ENCODE measurements around the gene DLGAP1. TPM values are rescaled to one million over a fixed set of nuclear protein-coding genes. Genes with fewer than 3 reads are reported as not detected.
A peak's percentile ranks its signal among the peaks of the same experiment; 100 is the strongest.

The DLGAP1 gene
- total RNA-seq, 1 experiment from 2014 or later = 23.2 TPM

DNA sequence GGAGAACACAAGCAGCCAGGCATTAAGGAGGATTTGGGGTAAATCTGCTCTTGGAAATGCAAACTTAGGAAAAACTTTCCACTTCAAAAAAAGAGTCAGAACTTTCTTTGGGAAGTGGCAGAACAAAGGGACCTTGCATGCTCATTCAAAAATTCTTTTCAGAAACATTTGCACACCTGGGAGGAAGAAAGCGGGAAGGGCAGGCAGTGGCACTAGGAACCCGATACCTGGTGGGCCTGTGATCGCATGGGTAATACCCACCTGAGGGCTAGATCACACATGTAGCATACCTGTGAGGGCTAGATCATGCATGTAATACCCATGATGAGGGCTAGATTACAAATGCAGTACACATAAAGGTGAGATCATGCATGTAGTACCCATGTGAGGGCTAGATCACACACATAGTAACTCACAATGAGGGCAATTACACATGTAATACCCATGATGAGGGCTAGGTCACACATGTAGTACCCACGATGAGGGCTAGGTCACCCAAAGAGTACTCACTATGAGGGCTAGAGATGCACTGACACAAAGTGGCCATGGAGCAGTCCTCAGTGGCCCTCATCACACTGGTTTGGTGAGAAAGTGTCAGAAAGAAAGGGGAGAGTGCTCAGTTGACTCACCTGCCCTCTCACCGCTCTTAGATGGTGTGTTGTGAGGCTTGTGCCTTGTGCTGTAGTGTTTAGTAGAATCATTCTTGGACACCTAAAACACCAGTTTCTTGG is 212.5 kb downstream of the DLGAP1 start:
- Histone ChIP-seq H3K27me3 (ENCODE audit: insufficient read depth, low read length) (peaks cover 9% of the 10 kb centered on the region; the same call in 1 of the 2 replicates), H3T11ph (ENCODE audit: low read length) (no peak overlapping the region), H3K23me2 (ENCODE audit: insufficient read length, low read depth, low read length, poor library complexity, severe bottlenecking) (no peaks in the 10 kb centered on the region), H3K9me3 (ENCODE audit: control insufficient read depth, low read depth, low read length) (no peaks in the 10 kb centered on the region), H3K14ac (ENCODE audit: insufficient read depth, low read length) (no peak overlapping the region), H4K20me1 (ENCODE audit: control insufficient read depth, insufficient read depth, insufficient read length) (no peaks in the 10 kb centered on the region), H4K8ac (replicated peaks; ENCODE audit: insufficient read length, low read depth, low read length) (no peak overlapping the region), H2BK15ac (ENCODE audit: low read depth, low read length) (no peak overlapping the region), H2BK120ac (ENCODE audit: low read depth, low read length, poor library complexity, severe bottlenecking) (no peak overlapping the region), H3K56ac (ENCODE audit: insufficient read length, low read depth, low read length) (no peak overlapping the region), H2AK5ac (ENCODE audit: insufficient read length, low read length) (no peak overlapping the region), H3K18ac (ENCODE audit: insufficient read length, low read depth, low read length) (no peak overlapping the region), H4K5ac (ENCODE audit: insufficient read length, low read depth, low read length) (no peak overlapping the region), H2AFZ (ENCODE audit: low read length) (no peak overlapping the region), H2BK20ac (ENCODE audit: low read depth, low read length, poor library complexity, severe bottlenecking) (no peak overlapping the region), H4K91ac (ENCODE audit: insufficient read length, low read depth, low read length) (no peak overlapping the region), H3K79me2 (ENCODE audit: insufficient read depth, low read length) (no peaks in the 10 kb centered on the region), H3K9ac (ENCODE audit: extremely low read depth, insufficient read length, low read length) (no peak overlapping the region), H3K23ac (ENCODE audit: insufficient read length, low read depth, low read length) (no peak overlapping the region), H2BK5ac (ENCODE audit: insufficient read length, low read length) (no peak overlapping the region), H3K27ac (ENCODE audit: insufficient read length, low read depth, low read length) (no peak overlapping the region), H3K4me2 (ENCODE audit: insufficient read depth, insufficient read length, low read length) (peak overlapping the region; percentile 9), H2BK12ac (ENCODE audit: insufficient read length, low read depth, low read length) (no peak overlapping the region), H3K79me1 (ENCODE audit: insufficient read depth, low read depth, low read length, poor library complexity, severe bottlenecking) (no peaks in the 10 kb centered on the region), H3K4ac (ENCODE audit: low read depth, low read length) (no peak overlapping the region), H3K4me1 (ENCODE audit: insufficient read depth, low read length) (peaks cover 4% of the 10 kb centered on the region; the same call in 1 of the 2 replicates)
- DNase-seq = no peak
- H3K36me3 Mint-ChIP-seq (ENCODE audit: insufficient read depth in 1 of 3, low read depth in 3 of 3) = no peaks in the 10 kb centered on the region; a peak in 1 of 7 replicates
- TF ChIP-seq, protein P1, sequence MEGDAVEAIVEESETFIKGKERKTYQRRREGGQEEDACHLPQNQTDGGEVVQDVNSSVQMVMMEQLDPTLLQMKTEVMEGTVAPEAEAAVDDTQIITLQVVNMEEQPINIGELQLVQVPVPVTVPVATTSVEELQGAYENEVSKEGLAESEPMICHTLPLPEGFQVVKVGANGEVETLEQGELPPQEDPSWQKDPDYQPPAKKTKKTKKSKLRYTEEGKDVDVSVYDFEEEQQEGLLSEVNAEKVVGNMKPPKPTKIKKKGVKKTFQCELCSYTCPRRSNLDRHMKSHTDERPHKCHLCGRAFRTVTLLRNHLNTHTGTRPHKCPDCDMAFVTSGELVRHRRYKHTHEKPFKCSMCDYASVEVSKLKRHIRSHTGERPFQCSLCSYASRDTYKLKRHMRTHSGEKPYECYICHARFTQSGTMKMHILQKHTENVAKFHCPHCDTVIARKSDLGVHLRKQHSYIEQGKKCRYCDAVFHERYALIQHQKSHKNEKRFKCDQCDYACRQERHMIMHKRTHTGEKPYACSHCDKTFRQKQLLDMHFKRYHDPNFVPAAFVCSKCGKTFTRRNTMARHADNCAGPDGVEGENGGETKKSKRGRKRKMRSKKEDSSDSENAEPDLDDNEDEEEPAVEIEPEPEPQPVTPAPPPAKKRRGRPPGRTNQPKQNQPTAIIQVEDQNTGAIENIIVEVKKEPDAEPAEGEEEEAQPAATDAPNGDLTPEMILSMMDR (conservative IDR thresholded peaks at IDR 0.05) = no peak
- peaks cover 50 to 66% of the 10 kb centered on the region in 2 experiments for H3K4me1 Mint-ChIP-seq
- peak overlapping the region in 2 of 3 experiments; percentile 13 to 46; a peak in 2 of 7 replicates for H3K27ac Mint-ChIP-seq
- peaks cover 16% of the 10 kb centered on the region for H3K27me3 Mint-ChIP-seq (ENCODE audit: low read depth)
- WGBS (ENCODE audit: extremely low coverage, insufficient read length, low lambda C conversion rate) = no CpG with 5 or more reads among the region's 5 CpGs
- H3K9me3 Mint-ChIP-seq = no peaks in the 10 kb centered on the region
- no peak overlapping the region for H3K4me3 Mint-ChIP-seq
